ENCODE measurements around the gene GALNT18.

DNA sequence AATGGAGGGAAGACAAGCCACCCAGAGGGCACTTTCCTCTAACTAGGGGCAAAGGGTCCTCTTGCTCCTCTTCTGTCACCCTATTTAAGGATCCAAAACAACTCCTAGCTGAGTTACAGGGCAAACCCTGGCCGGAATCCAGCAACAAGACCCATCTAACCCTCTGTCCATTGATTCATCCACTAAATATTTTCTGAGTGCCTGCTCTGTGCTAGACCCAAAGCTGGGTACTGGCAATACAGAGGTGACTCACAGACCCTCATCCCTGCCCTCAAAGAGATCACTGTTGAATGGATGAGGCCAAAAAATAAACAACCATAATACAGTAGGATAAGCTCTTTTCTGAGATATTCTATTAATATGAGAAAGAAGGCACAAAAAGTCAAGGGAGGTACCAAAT lies 4.3 kb upstream of the GALNT18 start:
- TF ChIP-seq, protein P1, sequence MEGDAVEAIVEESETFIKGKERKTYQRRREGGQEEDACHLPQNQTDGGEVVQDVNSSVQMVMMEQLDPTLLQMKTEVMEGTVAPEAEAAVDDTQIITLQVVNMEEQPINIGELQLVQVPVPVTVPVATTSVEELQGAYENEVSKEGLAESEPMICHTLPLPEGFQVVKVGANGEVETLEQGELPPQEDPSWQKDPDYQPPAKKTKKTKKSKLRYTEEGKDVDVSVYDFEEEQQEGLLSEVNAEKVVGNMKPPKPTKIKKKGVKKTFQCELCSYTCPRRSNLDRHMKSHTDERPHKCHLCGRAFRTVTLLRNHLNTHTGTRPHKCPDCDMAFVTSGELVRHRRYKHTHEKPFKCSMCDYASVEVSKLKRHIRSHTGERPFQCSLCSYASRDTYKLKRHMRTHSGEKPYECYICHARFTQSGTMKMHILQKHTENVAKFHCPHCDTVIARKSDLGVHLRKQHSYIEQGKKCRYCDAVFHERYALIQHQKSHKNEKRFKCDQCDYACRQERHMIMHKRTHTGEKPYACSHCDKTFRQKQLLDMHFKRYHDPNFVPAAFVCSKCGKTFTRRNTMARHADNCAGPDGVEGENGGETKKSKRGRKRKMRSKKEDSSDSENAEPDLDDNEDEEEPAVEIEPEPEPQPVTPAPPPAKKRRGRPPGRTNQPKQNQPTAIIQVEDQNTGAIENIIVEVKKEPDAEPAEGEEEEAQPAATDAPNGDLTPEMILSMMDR (conservative IDR thresholded peaks at IDR 0.05; ENCODE audit: low read depth in 2 of 2): no peak
- TF ChIP-seq EZH2 (IDR thresholded peaks at IDR 0.05; ENCODE audit: low read depth, unreplicated experiment) (no peak), EZH2phosphoT487 (IDR thresholded peaks at IDR 0.05; ENCODE audit: unreplicated experiment) (no peak), POLR2AphosphoS5 (IDR thresholded peaks at IDR 0.05; ENCODE audit: low read depth) (no peak), REST (IDR thresholded peaks at IDR 0.05; ENCODE audit: unreplicated experiment) (no peak), JUNB (IDR thresholded peaks at IDR 0.05; ENCODE audit: unreplicated experiment) (no peak), CREB1 (CRISPR knock-in tag; IDR thresholded peaks at IDR 0.05; ENCODE audit: low read depth) (no peak)
- TF ChIP-seq, protein P2, sequence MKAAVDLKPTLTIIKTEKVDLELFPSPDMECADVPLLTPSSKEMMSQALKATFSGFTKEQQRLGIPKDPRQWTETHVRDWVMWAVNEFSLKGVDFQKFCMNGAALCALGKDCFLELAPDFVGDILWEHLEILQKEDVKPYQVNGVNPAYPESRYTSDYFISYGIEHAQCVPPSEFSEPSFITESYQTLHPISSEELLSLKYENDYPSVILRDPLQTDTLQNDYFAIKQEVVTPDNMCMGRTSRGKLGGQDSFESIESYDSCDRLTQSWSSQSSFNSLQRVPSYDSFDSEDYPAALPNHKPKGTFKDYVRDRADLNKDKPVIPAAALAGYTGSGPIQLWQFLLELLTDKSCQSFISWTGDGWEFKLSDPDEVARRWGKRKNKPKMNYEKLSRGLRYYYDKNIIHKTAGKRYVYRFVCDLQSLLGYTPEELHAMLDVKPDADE (IDR thresholded peaks at IDR 0.05): no peak
- TF ChIP-seq, protein P3, sequence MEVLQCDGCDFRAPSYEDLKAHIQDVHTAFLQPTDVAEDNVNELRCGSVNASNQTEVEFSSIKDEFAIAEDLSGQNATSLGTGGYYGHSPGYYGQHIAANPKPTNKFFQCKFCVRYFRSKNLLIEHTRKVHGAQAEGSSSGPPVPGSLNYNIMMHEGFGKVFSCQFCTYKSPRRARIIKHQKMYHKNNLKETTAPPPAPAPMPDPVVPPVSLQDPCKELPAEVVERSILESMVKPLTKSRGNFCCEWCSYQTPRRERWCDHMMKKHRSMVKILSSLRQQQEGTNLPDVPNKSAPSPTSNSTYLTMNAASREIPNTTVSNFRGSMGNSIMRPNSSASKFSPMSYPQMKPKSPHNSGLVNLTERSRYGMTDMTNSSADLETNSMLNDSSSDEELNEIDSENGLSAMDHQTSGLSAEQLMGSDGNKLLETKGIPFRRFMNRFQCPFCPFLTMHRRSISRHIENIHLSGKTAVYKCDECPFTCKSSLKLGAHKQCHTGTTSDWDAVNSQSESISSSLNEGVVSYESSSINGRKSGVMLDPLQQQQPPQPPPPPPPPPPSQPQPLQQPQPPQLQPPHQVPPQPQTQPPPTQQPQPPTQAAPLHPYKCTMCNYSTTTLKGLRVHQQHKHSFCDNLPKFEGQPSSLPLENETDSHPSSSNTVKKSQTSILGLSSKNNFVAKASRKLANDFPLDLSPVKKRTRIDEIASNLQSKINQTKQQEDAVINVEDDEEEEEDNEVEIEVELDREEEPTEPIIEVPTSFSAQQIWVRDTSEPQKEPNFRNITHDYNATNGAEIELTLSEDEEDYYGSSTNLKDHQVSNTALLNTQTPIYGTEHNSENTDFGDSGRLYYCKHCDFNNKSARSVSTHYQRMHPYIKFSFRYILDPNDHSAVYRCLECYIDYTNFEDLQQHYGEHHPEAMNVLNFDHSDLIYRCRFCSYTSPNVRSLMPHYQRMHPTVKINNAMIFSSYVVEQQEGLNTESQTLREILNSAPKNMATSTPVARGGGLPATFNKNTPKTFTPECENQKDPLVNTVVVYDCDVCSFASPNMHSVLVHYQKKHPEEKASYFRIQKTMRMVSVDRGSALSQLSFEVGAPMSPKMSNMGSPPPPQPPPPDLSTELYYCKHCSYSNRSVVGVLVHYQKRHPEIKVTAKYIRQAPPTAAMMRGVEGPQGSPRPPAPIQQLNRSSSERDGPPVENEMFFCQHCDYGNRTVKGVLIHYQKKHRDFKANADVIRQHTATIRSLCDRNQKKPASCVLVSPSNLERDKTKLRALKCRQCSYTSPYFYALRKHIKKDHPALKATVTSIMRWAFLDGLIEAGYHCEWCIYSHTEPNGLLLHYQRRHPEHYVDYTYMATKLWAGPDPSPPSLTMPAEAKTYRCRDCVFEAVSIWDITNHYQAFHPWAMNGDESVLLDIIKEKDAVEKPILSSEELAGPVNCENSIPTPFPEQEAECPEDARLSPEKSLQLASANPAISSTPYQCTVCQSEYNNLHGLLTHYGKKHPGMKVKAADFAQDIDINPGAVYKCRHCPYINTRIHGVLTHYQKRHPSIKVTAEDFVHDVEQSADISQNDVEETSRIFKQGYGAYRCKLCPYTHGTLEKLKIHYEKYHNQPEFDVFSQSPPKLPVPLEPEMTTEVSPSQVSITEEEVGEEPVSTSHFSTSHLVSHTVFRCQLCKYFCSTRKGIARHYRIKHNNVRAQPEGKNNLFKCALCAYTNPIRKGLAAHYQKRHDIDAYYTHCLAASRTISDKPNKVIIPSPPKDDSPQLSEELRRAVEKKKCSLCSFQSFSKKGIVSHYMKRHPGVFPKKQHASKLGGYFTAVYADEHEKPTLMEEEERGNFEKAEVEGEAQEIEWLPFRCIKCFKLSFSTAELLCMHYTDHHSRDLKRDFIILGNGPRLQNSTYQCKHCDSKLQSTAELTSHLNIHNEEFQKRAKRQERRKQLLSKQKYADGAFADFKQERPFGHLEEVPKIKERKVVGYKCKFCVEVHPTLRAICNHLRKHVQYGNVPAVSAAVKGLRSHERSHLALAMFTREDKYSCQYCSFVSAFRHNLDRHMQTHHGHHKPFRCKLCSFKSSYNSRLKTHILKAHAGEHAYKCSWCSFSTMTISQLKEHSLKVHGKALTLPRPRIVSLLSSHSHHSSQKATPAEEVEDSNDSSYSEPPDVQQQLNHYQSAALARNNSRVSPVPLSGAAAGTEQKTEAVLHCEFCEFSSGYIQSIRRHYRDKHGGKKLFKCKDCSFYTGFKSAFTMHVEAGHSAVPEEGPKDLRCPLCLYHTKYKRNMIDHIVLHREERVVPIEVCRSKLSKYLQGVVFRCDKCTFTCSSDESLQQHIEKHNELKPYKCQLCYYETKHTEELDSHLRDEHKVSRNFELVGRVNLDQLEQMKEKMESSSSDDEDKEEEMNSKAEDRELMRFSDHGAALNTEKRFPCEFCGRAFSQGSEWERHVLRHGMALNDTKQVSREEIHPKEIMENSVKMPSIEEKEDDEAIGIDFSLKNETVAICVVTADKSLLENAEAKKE (CRISPR knock-in tag; IDR thresholded peaks at IDR 0.05): no peak
